Chondrocyte (in vitro differentiated cells): ENCODE data around the gene PES1. TPM values are rescaled to one million over a fixed set of nuclear protein-coding genes. Genes with fewer than 3 reads are reported as not detected.
"Not testable (repeated sequence)": the region's sequence is repeated elsewhere in the genome, so short reads cannot be mapped to it uniquely, and the experiment has no call there.

Source experiments
- DNase-seq: peaks from one replicate; pipeline ENCODE4 v3.0.0; 2021; ENCODE audit warnings: mixed read lengths, low spot score
- H3K27ac Mint-ChIP-seq: one replicate; pipeline ENCODE4 v1.8.0; 2021; ENCODE audit warnings: mild to moderate bottlenecking, moderate library complexity, mixed read lengths; ENCODE audit not compliant: unreplicated experiment
- H3K27me3 Mint-ChIP-seq: 2 replicates; pipeline ENCODE4 v1.8.0; 2021; ENCODE audit warnings: low read depth, mixed read lengths
- H3K36me3 Mint-ChIP-seq: 2 replicates; pipeline ENCODE4 v1.8.0; 2021; ENCODE audit warnings: low read depth, mixed read lengths
- H3K4me1 Mint-ChIP-seq: 2 replicates; pipeline ENCODE4 v1.8.0; 2021; ENCODE audit warnings: low read depth, mild to moderate bottlenecking, mixed read lengths
- H3K4me3 Mint-ChIP-seq: one replicate; pipeline ENCODE4 v1.8.0; 2021; ENCODE audit warnings: mild to moderate bottlenecking, moderate library complexity, mixed read lengths; ENCODE audit not compliant: unreplicated experiment
- H3K9me3 Mint-ChIP-seq: 2 replicates; pipeline ENCODE4 v1.8.0; 2021; ENCODE audit warnings: low read depth, mixed read lengths
- total RNA-seq: library from RNA; stranded (reverse); gene quantifications from 3 replicates; pipeline ENCODE4 v1.2.1, GENCODE V29; 2021
- TF ChIP-seq, protein P1 (sequence below): fragments of 200-600 bp; sonication (generic); IDR thresholded peaks from 2 replicates; pipeline ENCODE4 v1.5.0; 2021; ENCODE audit warnings: antibody characterized with exemption, mild to moderate bottlenecking, moderate library complexity

The PES1 gene
- total RNA-seq, 1 donor from 2014 or later: 53.6 TPM

DNA sequence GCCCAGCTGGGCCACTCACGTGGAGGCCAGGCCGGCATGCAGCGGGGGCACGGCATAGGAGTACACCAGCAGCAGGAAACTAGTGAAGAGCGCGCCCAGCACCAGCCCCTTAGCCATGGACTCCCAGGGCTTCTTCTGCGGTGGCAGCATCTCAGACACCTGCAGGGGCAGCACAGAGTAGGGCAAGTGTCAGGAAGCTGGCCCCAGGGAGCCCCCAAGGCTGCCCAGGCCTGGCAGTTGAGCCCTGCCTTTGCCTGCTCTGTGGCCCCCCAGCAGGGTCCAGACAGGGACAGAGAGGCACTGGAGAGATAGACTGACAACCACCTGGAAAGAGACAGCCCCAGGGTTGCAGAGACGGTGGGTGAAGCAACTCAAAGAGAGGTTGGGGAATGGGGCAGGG, 34.5 kb downstream of the PES1 start:
- Mint-ChIP-seq H3K4me3 (no peak overlapping the region), H3K27me3 (no peaks in the 10 kb centered on the region), H3K9me3 (no peaks in the 10 kb centered on the region), H3K36me3 (no peaks in the 10 kb centered on the region), H3K4me1 (peaks cover 6% of the 10 kb centered on the region), H3K27ac (no peak overlapping the region)
- no peak for DNase-seq
- TF ChIP-seq, protein P1, sequence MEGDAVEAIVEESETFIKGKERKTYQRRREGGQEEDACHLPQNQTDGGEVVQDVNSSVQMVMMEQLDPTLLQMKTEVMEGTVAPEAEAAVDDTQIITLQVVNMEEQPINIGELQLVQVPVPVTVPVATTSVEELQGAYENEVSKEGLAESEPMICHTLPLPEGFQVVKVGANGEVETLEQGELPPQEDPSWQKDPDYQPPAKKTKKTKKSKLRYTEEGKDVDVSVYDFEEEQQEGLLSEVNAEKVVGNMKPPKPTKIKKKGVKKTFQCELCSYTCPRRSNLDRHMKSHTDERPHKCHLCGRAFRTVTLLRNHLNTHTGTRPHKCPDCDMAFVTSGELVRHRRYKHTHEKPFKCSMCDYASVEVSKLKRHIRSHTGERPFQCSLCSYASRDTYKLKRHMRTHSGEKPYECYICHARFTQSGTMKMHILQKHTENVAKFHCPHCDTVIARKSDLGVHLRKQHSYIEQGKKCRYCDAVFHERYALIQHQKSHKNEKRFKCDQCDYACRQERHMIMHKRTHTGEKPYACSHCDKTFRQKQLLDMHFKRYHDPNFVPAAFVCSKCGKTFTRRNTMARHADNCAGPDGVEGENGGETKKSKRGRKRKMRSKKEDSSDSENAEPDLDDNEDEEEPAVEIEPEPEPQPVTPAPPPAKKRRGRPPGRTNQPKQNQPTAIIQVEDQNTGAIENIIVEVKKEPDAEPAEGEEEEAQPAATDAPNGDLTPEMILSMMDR: no peak

DNA sequence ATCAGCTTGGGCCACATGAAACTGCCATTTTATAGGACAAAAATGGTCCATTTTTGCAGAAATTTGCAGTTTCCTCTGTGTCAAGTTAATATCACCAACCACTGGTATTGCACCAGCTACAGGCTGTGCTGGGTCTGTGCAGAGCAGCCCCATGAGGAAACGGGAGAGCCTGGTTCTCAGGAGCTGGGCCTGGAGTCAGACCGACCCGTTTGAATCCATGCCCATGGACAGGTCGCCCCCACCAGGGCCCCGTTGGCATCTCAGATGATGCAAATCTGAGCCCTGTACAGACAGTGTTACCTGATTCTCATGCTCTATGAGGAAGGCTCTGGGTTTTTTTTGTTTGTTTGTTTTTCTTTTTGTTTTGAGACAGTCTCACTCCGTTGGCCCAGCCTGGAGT, 35.3 kb downstream of the PES1 start:
- peaks cover 1% of the 10 kb centered on the region for H3K4me1 Mint-ChIP-seq
- no peaks in the 10 kb centered on the region for H3K27me3 Mint-ChIP-seq
- TF ChIP-seq, protein P1: peak; percentile 50
- H3K9me3 Mint-ChIP-seq: no peaks in the 10 kb centered on the region
- DNase-seq: no peak
- no peaks in the 10 kb centered on the region for H3K36me3 Mint-ChIP-seq
- H3K4me3 Mint-ChIP-seq: no peak overlapping the region
- H3K27ac Mint-ChIP-seq: no peak overlapping the region

DNA sequence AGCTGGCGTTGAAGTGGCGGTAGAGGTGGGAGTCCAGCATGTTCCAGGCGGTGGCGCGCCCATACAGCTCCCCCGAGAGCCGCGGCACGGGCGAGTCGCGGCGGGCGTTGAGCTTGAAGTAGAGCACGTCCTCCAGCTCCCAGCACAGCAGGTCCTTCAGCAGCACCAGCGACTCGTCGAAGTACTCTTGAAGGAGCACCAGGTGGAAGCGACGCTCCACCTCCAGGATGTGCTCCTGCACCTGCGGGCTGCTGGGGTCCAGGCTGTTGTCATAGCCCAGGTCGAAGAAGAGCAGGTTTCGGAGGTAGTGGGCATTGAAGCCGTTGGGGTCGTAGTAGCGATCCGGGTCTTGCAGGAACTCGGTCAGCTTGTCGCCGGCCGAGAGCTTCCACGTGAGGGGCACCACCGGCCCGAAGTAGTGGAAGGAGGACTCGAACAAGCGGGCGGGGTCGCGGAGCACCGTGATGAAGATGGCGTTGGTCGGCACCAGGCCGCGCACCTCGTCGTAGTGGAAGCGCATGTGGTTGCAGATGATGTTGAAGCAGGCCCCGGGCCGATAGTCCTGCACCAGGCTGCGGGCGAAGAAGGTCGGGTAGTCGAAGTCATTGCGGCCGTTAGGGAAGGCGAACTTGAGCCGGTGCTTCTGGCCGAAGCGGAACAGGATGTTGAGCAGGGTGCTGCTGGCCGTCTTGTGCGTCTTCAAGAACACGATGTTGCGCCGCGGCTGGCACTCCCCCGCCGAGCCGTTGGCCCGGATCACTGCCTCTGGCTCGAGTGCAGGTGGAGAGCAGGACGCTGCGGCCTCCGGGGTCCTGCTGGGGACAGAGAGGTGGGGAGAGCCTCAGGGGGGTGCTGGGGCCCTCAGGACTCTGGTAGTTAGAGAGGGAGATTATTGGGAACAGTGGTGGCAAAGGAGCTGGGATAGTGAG, 36.2 kb downstream of the PES1 start:
- H3K27me3 Mint-ChIP-seq: no peaks in the 10 kb centered on the region
- no peaks in the 10 kb centered on the region for H3K9me3 Mint-ChIP-seq
- no peak for DNase-seq
- no peak overlapping the region for H3K27ac Mint-ChIP-seq
- H3K4me3 Mint-ChIP-seq: no peak overlapping the region
- H3K4me1 Mint-ChIP-seq: no peaks in the 10 kb centered on the region
- H3K36me3 Mint-ChIP-seq: no peaks in the 10 kb centered on the region
- TF ChIP-seq, protein P1: no peak

DNA sequence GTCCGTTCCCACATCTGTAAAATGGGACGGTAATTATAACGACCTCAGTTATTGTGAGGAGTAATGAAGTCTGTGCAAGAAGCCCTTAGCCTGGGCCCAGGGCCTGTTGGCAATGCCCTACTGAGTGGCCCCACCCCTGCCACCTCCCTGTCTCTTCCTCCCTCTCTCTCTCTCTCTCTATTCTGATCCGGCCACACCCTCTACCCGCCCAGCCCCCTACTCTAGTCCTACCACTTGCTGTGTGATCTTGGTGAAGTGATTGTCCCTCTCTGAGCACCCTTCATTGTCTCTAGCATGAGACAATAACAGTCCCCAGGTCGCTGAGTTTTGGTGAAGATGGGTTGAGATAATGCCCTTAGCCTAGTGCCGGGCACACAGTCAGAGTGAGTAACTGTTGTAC, 37.7 kb downstream of the PES1 start:
- H3K4me1 Mint-ChIP-seq: no peaks in the 10 kb centered on the region
- no peak overlapping the region for H3K27ac Mint-ChIP-seq
- H3K36me3 Mint-ChIP-seq: no peaks in the 10 kb centered on the region
- no peaks in the 10 kb centered on the region for H3K9me3 Mint-ChIP-seq
- no peak overlapping the region for H3K4me3 Mint-ChIP-seq
- TF ChIP-seq, protein P1: no peak
- no peaks in the 10 kb centered on the region for H3K27me3 Mint-ChIP-seq
- no peak for DNase-seq

DNA sequence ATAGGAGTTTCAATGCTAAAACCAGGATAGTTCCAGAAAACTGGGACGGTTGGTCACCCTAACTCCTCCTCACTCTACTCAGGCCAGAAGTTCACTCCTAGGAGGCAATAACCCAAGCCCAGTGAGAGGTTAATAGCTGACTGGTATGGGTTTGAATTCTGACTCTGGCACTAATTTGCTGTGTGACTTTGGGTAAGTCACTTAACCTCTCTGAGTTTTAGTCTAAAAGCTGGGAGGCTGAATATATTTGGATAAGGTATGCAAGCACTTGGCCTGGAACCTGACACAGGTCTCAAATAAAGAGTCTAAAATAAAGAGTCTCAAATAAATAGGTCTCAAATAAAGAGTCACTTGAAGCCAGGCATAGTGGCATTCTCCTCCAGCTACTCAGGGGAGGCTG, 39.0 kb downstream of the PES1 start:
- H3K27ac Mint-ChIP-seq: no peak overlapping the region
- no peak for DNase-seq
- no peaks in the 10 kb centered on the region for H3K4me1 Mint-ChIP-seq
- no peak overlapping the region for H3K4me3 Mint-ChIP-seq
- H3K9me3 Mint-ChIP-seq: no peaks in the 10 kb centered on the region
- no peaks in the 10 kb centered on the region for H3K36me3 Mint-ChIP-seq
- H3K27me3 Mint-ChIP-seq: no peaks in the 10 kb centered on the region
- TF ChIP-seq, protein P1: no peak

DNA sequence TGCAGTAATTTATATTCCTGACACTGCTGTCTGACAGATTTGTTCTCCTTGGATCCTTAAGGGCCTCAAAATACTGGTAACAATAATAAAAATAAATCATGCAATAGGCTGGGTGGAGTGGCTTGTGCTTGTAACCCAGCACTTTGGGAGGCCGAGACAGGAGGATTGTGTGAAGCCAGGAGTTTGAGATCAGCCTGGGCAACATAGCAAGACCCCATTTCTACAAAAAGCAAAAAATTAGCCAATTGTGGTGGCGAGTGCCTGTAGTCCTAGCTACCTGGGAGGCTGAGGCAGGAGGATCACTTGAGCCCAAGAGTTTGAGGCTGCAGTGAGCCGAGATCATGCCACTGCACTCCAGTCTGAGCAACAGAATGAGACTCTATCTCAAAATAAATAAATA, 39.9 kb downstream of the PES1 start:
- H3K4me3 Mint-ChIP-seq, DNase-seq, H3K9me3 Mint-ChIP-seq, H3K36me3 Mint-ChIP-seq, H3K4me1 Mint-ChIP-seq, H3K27ac Mint-ChIP-seq, H3K27me3 Mint-ChIP-seq: not testable (repeated sequence)
